IMR-90 (cell line): ENCODE results near the gene DNAI2. TPM values are rescaled to one million over a fixed set of nuclear protein-coding genes. Genes with fewer than 3 reads are reported as not detected.

Experiments used
- ATAC-seq: fragments of 200-7000 bp; cut with Tn5 transposase; 2 replicates; pipeline ENCODE4 v1.9.1; 2020; ENCODE audit warnings: low read depth, mild to moderate bottlenecking, moderate library complexity
- Bru-seq: library from RNA; stranded (reverse); fragments of 400-500 nt; gene quantifications from one replicate; lab custom pipeline; 2021; lab: Mats Ljungman, UMichigan
- BruChase-seq, 2 experiments: library from RNA; stranded (reverse); fragments of 400-500 nt; gene quantifications; one replicate each; lab custom pipeline; 2021; lab: Mats Ljungman, UMichigan
- BruUV-seq: library from RNA; stranded (reverse); fragments of 400-500 nt; replicated peaks from 2 replicates; lab custom pipeline; 2021; lab: Mats Ljungman, UMichigan
- CTCF ChIA-PET: fragments of 300-600 bp; formaldehyde crosslinking; extraction: SDS; loops from one replicate; lab custom pipeline; 2021; ENCODE audit warnings: antibody characterized with exemption; lab: Yijun Ruan, JAX
- POLR2A ChIA-PET: fragments of 300-600 bp; sonication (Branson Sonifier 250); formaldehyde crosslinking; loops from one replicate; lab custom pipeline; 2022; ENCODE audit warnings: antibody characterized with exemption; ENCODE audit not compliant: unreplicated experiment; lab: Charles Lee
- DNase-seq: peaks from one replicate; pipeline ENCODE4 v3.0.0; 2013
- H2AFZ ChIP-seq: replicated peaks from 2 replicates; pipeline ENCODE3; 2013; ENCODE audit warnings: low read length, mild to moderate bottlenecking; ENCODE audit not compliant: poor library complexity
- H2AK5ac ChIP-seq: 2 replicates; pipeline ENCODE4 v1.6.1; 2013; ENCODE audit warnings: low read depth, low read length, inconsistent platforms
- H2AK9ac ChIP-seq: replicated peaks from 2 replicates; pipeline ENCODE3; 2013; ENCODE audit warnings: mild to moderate bottlenecking, low read depth, low read length, moderate library complexity; ENCODE audit not compliant: poor library complexity
- H2BK120ac ChIP-seq: 2 replicates; pipeline ENCODE4 v1.6.1; 2013; ENCODE audit warnings: low read depth, low read length, inconsistent platforms
- H2BK15ac ChIP-seq: 3 replicates; pipeline ENCODE4 v1.6.1; 2013; ENCODE audit warnings: low read depth, low read length, inconsistent platforms
- H2BK20ac ChIP-seq: 2 replicates; pipeline ENCODE4 v1.6.1; 2013; ENCODE audit warnings: low read depth, mild to moderate bottlenecking, inconsistent platforms, low read length, moderate library complexity
- H2BK5ac ChIP-seq: 2 replicates; pipeline ENCODE4 v1.6.1; 2013; ENCODE audit warnings: mild to moderate bottlenecking, low read depth, low read length, inconsistent platforms; ENCODE audit not compliant: poor library complexity, severe bottlenecking
- H3K14ac ChIP-seq: replicated peaks from 2 replicates; pipeline ENCODE4 v1.6.1; 2013; ENCODE audit warnings: low read depth, low read length, inconsistent platforms
- H3K18ac ChIP-seq: 2 replicates; pipeline ENCODE4 v1.6.1; 2013; ENCODE audit warnings: low read depth, low read length, control low read depth
- H3K23ac ChIP-seq: 2 replicates; pipeline ENCODE4 v1.6.1; 2013; ENCODE audit warnings: low read depth, low read length, inconsistent platforms
- H3K27ac ChIP-seq: 2 replicates; pipeline ENCODE4 v1.5.1; 2013; ENCODE audit warnings: mild to moderate bottlenecking, control low read depth, low read length; ENCODE audit not compliant: insufficient read depth
- H3K27me3 ChIP-seq: 2 replicates; pipeline ENCODE4 v1.6.1; 2013; ENCODE audit warnings: low read length; ENCODE audit not compliant: control insufficient read depth, insufficient read depth
- H3K36me3 ChIP-seq: 2 replicates; pipeline ENCODE4 v1.6.1; 2013; ENCODE audit warnings: low read length, mixed read lengths; ENCODE audit not compliant: control insufficient read depth, insufficient read depth
- H3K4ac ChIP-seq: 2 replicates; pipeline ENCODE4 v1.6.1; 2013; ENCODE audit warnings: low read depth, low read length, inconsistent platforms
- H3K4me1 ChIP-seq: 2 replicates; pipeline ENCODE4 v1.6.1; 2013; ENCODE audit warnings: low read length, mixed read lengths; ENCODE audit not compliant: control insufficient read depth, insufficient read depth
- H3K4me2 ChIP-seq: 2 replicates; pipeline ENCODE4 v1.6.1; 2013; ENCODE audit warnings: low read depth, mild to moderate bottlenecking, control low read depth, low read length, moderate library complexity
- H3K4me3 ChIP-seq: 2 replicates; pipeline ENCODE4 v1.5.1; 2013; ENCODE audit warnings: low read depth, mild to moderate bottlenecking, control low read depth, low read length, moderate library complexity; ENCODE audit not compliant: insufficient read depth
- H3K56ac ChIP-seq: 2 replicates; pipeline ENCODE4 v1.6.1; 2013; ENCODE audit warnings: low read length, inconsistent platforms; ENCODE audit not compliant: insufficient read depth; ENCODE audit errors: extremely low read depth
- H3K79me1 ChIP-seq, 2 experiments: 2 replicates each; pipeline ENCODE4 v1.6.1; 2013; ENCODE audit warnings: low read length in 2 of 2, inconsistent platforms in 1 of 2, low read depth in 1 of 2
- H3K9ac ChIP-seq: 2 replicates; pipeline ENCODE4 v1.6.1; 2013; ENCODE audit warnings: low read depth, low read length, control low read depth
- H3K9me1 ChIP-seq: 2 replicates; pipeline ENCODE4 v1.6.1; 2013; ENCODE audit warnings: low read length, inconsistent platforms; ENCODE audit not compliant: insufficient read depth
- H3K9me3 ChIP-seq: 2 replicates; pipeline ENCODE4 v1.6.1; 2013; ENCODE audit warnings: low read length; ENCODE audit not compliant: control insufficient read depth, insufficient read depth
- H4K20me1 ChIP-seq: 2 replicates; pipeline ENCODE4 v1.6.1; 2013; ENCODE audit warnings: low read length, inconsistent platforms; ENCODE audit not compliant: insufficient read depth
- H4K5ac ChIP-seq: 2 replicates; pipeline ENCODE4 v1.6.1; 2013; ENCODE audit warnings: mild to moderate bottlenecking, low read depth, low read length, control low read depth
- H4K8ac ChIP-seq, 2 experiments: 2 replicates each; pipeline ENCODE4 v1.6.1; 2013; ENCODE audit warnings: low read depth in 2 of 2, low read length in 2 of 2, control low read depth in 1 of 2, inconsistent platforms in 1 of 2
- H4K91ac ChIP-seq: 2 replicates; pipeline ENCODE4 v1.6.1; 2013; ENCODE audit warnings: low read depth, low read length, inconsistent platforms; ENCODE audit not compliant: insufficient read depth
- BHLHE40 ChIP-seq: fragments of 150-350 bp; IDR thresholded peaks from 2 replicates; pipeline ENCODE4 v1.6.1; 2016; ENCODE audit warnings: mild to moderate bottlenecking, low read depth, low read length
- CEBPB ChIP-seq: IDR thresholded peaks from 2 replicates; pipeline ENCODE4 v1.6.1; 2012; ENCODE audit warnings: low read depth, low read length, improper control_type of control experiment
- CHD1 ChIP-seq: IDR thresholded peaks from 2 replicates; pipeline ENCODE4 v1.6.1; 2012; ENCODE audit warnings: low read depth, low read length, improper control_type of control experiment
- ELK1 ChIP-seq: fragments of 150-350 bp; IDR thresholded peaks from 2 replicates; pipeline ENCODE4 v1.6.1; 2016; ENCODE audit warnings: low read depth, mild to moderate bottlenecking, low read length, moderate library complexity, borderline replicate concordance
- FOS ChIP-seq: fragments of 150-350 bp; IDR thresholded peaks from 2 replicates; pipeline ENCODE4 v1.6.1; 2016; ENCODE audit warnings: low read depth, low read length
- MAFK ChIP-seq: IDR thresholded peaks from 2 replicates; pipeline ENCODE4 v1.6.1; 2012; ENCODE audit warnings: low read depth, low read length, improper control_type of control experiment
- MAZ ChIP-seq: IDR thresholded peaks from 2 replicates; pipeline ENCODE4 v1.6.1; 2012; ENCODE audit warnings: low read depth, mild to moderate bottlenecking, low read length, improper control_type of control experiment, moderate library complexity, borderline replicate concordance
- MXI1 ChIP-seq: IDR thresholded peaks from 2 replicates; pipeline ENCODE4 v1.6.1; 2012; ENCODE audit warnings: low read depth, mild to moderate bottlenecking, low read length, moderate library complexity, borderline replicate concordance
- NFE2L2 ChIP-seq: fragments of 150-350 bp; IDR thresholded peaks from 2 replicates; pipeline ENCODE4 v1.6.1; 2016; ENCODE audit warnings: low read depth, mild to moderate bottlenecking, low read length
- RCOR1 ChIP-seq: IDR thresholded peaks from 2 replicates; pipeline ENCODE4 v1.6.1; 2012; ENCODE audit warnings: mild to moderate bottlenecking, low read length, improper control_type of control experiment; ENCODE audit not compliant: insufficient replicate concordance
- RFX5 ChIP-seq: IDR thresholded peaks from 2 replicates; pipeline ENCODE4 v1.8.0; 2012; ENCODE audit warnings: low read depth, mild to moderate bottlenecking, low read length, moderate library complexity
- SMC3 ChIP-seq: fragments of 150-350 bp; IDR thresholded peaks from 2 replicates; pipeline ENCODE4 v1.6.1; 2016; ENCODE audit warnings: low read depth, mild to moderate bottlenecking, antibody characterized with exemption, low read length, moderate library complexity
- USF2 ChIP-seq: fragments of 150-350 bp; IDR thresholded peaks from 2 replicates; pipeline ENCODE4 v1.6.1; 2017; ENCODE audit warnings: mild to moderate bottlenecking, antibody characterized with exemption, low read length, low read depth
- WGBS, 2 experiments: methylation state at CpG; one replicate each; pipeline versions ENCODE4 v1.1.5 to v1.1.7; 2013; ENCODE audit warnings: missing lambda C conversion rate in 2 of 2; ENCODE audit not compliant: insufficient read length in 1 of 2; ENCODE audit errors: extremely low coverage in 2 of 2; 5-methylcytosine and 5-hydroxymethylcytosine counted together
- dilution Hi-C: fragments of 300-500 bp; cut with HindIII; formaldehyde crosslinking; loops from one replicate; pipeline ENCODE4 v1.14.3; 2018; ENCODE audit warnings: low sequenced_read_pairs; ENCODE audit not compliant: unreplicated experiment
- in situ Hi-C: fragments of 300-500 bp; cut with MboI; formaldehyde crosslinking; loops from 3 replicates; pipeline ENCODE4 v1.14.3; 2019; ENCODE audit warnings: low sequenced_read_pairs, inconsistent platforms, mixed read lengths
- intact Hi-C: fragments of 100-400 bp; cut with micrococcal nuclease; formaldehyde crosslinking; loops from 2 replicates; pipeline ENCODE4 v1.10.0; 2022
- long read RNA-seq: library from polyadenylated mRNA; unstranded; transcript quantifications from one replicate; pipeline ENCODE4 v2.0.0, GENCODE V29; 2021; ENCODE audit not compliant: unreplicated experiment
- polyA plus RNA-seq, 3 experiments: library from polyadenylated mRNA; depleted of rRNA; stranded (reverse); fragments of >200 nt; gene quantifications; 2 replicates each; pipeline ENCODE4 v1.2.3, GENCODE V29; 2012; ENCODE audit warnings: low replicate concordance in 1 of 3
- total RNA-seq: library from RNA; depleted of rRNA; stranded (reverse); fragments of >200 nt; gene quantifications from 2 replicates; pipeline ENCODE4 v1.2.3, GENCODE V29; 2012; rRNA removed
- TF ChIP-seq, protein P1 (sequence below): conservative IDR thresholded peaks from 2 replicates; pipeline ENCODE4 v1.5.1; 2012; ENCODE audit warnings: mild to moderate bottlenecking, low read depth, low read length, improper control_type of control experiment

The DNAI2 gene
- total RNA-seq = not detected in 2 replicates
- not detected in 2 replicates for polyA plus RNA-seq (2012; rRNA removed)
- not detected in 2 replicates for polyA plus RNA-seq (2012; cell fraction: cytosol; rRNA removed)
- not detected in 2 replicates for polyA plus RNA-seq (2012; cell fraction: nucleus; rRNA removed; ENCODE audit: low replicate concordance)
- not detected for Bru-seq, nascent RNA
- BruChase-seq, experiment 1, labeled RNA remaining after a 6-hour chase = not detected
- percentile 5 among the genes with signal in this experiment for BruChase-seq, experiment 2, labeled RNA remaining after a 2-hour chase
- long read RNA-seq = 0 reads

DNA sequence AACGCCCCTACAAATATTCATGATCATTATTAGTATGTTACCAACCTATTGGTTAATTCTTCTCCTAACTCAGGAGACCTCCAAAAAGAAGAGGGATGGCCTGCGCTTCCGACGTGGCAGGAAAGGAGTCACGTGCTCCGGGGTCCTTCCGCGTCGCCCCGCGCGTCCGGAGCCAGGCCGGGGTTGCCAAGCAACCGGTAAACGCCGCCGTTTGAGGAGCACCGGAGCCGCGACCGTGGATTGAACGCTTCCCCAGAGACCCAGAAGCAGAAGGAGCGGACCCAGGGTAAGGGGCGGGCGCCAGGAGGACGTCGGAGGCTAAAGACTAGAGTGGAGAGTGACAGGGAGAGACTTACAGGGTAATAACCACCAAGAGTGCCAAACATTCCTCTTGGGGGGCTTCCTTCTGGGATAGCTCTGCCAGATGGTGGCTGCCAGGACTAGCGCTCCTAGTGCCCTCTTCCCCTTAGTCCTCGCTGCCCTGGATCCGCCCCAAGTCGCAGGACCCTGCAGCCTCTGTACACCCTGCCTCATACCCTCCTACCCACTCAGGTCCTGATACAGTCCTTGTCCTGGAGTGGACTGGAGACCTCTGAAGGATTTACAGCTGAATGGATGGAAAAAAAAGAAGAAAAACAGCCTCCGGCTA is at the start of gene DNAI2:
Gene DNAI2 (plus strand): TSS at position 175 of the 649 bp plus-strand sequence. CDS start 7,584 bp downstream, outside the sequence.
- CTCF ChIA-PET = no interaction called here
- TF ChIP-seq ELK1 (no peak), RFX5 (no peak), FOS (no peak), CEBPB (no peak), MXI1 (no peak), SMC3 (no peak), BHLHE40 (no peak), MAZ (no peak), MAFK (no peak), NFE2L2 (no peak), RCOR1 (no peak), CHD1 (no peak), USF2 (no peak)
- TF ChIP-seq, protein P1, sequence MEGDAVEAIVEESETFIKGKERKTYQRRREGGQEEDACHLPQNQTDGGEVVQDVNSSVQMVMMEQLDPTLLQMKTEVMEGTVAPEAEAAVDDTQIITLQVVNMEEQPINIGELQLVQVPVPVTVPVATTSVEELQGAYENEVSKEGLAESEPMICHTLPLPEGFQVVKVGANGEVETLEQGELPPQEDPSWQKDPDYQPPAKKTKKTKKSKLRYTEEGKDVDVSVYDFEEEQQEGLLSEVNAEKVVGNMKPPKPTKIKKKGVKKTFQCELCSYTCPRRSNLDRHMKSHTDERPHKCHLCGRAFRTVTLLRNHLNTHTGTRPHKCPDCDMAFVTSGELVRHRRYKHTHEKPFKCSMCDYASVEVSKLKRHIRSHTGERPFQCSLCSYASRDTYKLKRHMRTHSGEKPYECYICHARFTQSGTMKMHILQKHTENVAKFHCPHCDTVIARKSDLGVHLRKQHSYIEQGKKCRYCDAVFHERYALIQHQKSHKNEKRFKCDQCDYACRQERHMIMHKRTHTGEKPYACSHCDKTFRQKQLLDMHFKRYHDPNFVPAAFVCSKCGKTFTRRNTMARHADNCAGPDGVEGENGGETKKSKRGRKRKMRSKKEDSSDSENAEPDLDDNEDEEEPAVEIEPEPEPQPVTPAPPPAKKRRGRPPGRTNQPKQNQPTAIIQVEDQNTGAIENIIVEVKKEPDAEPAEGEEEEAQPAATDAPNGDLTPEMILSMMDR = no peak

More for the DNA sequence above, at the start of gene DNAI2:
- Histone ChIP-seq H4K5ac (no peak within 1 kb of the TSS), H3K9me3 (no peaks in the 10 kb centered on the region), H2AK5ac (no peak within 1 kb of the TSS), H3K9me1 (no peaks in the 10 kb centered on the region), H3K4me3 (no peak within 1 kb of the TSS), H3K36me3 (no peaks in the 10 kb centered on the region), H2BK20ac (no peak within 1 kb of the TSS), H3K23ac (no peak within 1 kb of the TSS), H2AK9ac (no peak within 1 kb of the TSS), H4K8ac (no peak within 1 kb of the TSS), H3K27ac (no peak within 1 kb of the TSS), H2BK15ac (no peak within 1 kb of the TSS), H3K4ac (no peak within 1 kb of the TSS), H3K4me2 (no peak within 1 kb of the TSS), H3K18ac (no peak within 1 kb of the TSS), H3K4me1 (no peaks in the 10 kb centered on the region), H2BK120ac (no peak within 1 kb of the TSS), H4K91ac (no peak within 1 kb of the TSS), H4K20me1 (no peaks in the 10 kb centered on the region), H3K9ac (no peak within 1 kb of the TSS), H3K14ac (no peak within 1 kb of the TSS), H3K56ac (no peak within 1 kb of the TSS), H2BK5ac (no peak within 1 kb of the TSS), H2AFZ (no peak within 1 kb of the TSS), H3K27me3 (no peaks in the 10 kb centered on the region; the same call in 1 of the 2 replicates), H3K79me1 (no peaks in the 10 kb centered on the region)
- in situ Hi-C loops = no loop called here
- intact Hi-C loops = no loop called here
- POLR2A ChIA-PET = no interaction called here
- 0% methylated on average over 1 of the region's 33 CpGs; no CpG with 5 or more reads in 1 of the 2 experiments for WGBS, 2 experiments
- dilution Hi-C loops = no loop called here
- DNase-seq = no peak
- ATAC-seq = no peak
- no TSS peak for BruUV-seq
